ENCODE results near the gene LYG2.
"Not testable (repeated sequence)": the region's sequence is repeated elsewhere in the genome, so short reads cannot be mapped to it uniquely, and the experiment has no call there.

The LYG2 gene

GRCh38 chr2:99255491-99256318, at the start of gene LYG2:
TSS of gene LYG2 (minus strand) at chr2:99255666. CDS start at chr2:99254260, 1,406 bp downstream.
- DNase-seq: no peak

- not testable (repeated sequence) for DNase-seq
Measured at GRCh38 chr2:99301097-99301496, 45.6 kb upstream of the LYG2 start, which contains the start of gene LYG1. TSS of gene LYG1 (minus strand) at chr2:99301197. CDS start at chr2:99295670, 5,527 bp downstream.

- no peak for DNase-seq
Measured at GRCh38 chr2:99299580-99299979, 44.1 kb upstream of the LYG2 start.

- DNase-seq: no peak
Measured at GRCh38 chr2:99297994-99298393, 42.5 kb upstream of the LYG2 start.

GRCh38 chr2:99285526-99285925, 30.1 kb upstream of the LYG2 start:
- DNase-seq: no peak

GRCh38 chr2:99279969-99280695, 24.7 kb upstream of the LYG2 start:
- DNase-seq: no peak

GRCh38 chr2:99278793-99279291, 23.4 kb upstream of the LYG2 start:
- no peak for DNase-seq

- DNase-seq: not testable (repeated sequence)
Measured at GRCh38 chr2:99278195-99278765, 22.8 kb upstream of the LYG2 start.

- DNase-seq: no peak
Measured at GRCh38 chr2:99275882-99276281, 20.4 kb upstream of the LYG2 start.

GRCh38 chr2:99261242-99261641, 5.8 kb upstream of the LYG2 start:
- DNase-seq: no peak

GRCh38 chr2:99260184-99260583, 4.7 kb upstream of the LYG2 start:
- DNase-seq: no peak

GRCh38 chr2:99259465-99259864, 4.0 kb upstream of the LYG2 start:
- DNase-seq: no peak

- no peak for DNase-seq
Measured at GRCh38 chr2:99256677-99257076, 1.2 kb upstream of the LYG2 start.

GRCh38 chr2:99249951-99250350, 5.5 kb downstream of the LYG2 start:
- no peak for DNase-seq

- no peak for DNase-seq
Measured at GRCh38 chr2:99242151-99242550, 13.3 kb downstream of the LYG2 start.

- DNase-seq: no peak
Measured at GRCh38 chr2:99240431-99240830, 15.0 kb downstream of the LYG2 start.

- no peak for DNase-seq
Measured at GRCh38 chr2:99238599-99238998, 16.9 kb downstream of the LYG2 start.

GRCh38 chr2:99233177-99233576, 22.3 kb downstream of the LYG2 start:
- DNase-seq: not testable (repeated sequence)

GRCh38 chr2:99217929-99218501, 37.5 kb downstream of the LYG2 start:
- no peak for DNase-seq

- DNase-seq: no peak
Measured at GRCh38 chr2:99216096-99216495, 39.4 kb downstream of the LYG2 start.

- no peak for DNase-seq
Measured at GRCh38 chr2:99205491-99205890, 50.0 kb downstream of the LYG2 start.

GRCh38 chr2:99201959-99202678, 53.3 kb downstream of the LYG2 start:
- no peak for DNase-seq

Measured in activated CD4-positive, alpha-beta T cell treated with anti-CD3 and anti-CD28 coated beads, Interleukin-2, amount 50 U/mL, for 48 hours (primary cell).